Stimulated activated CD4-positive, alpha-beta T cell treated with anti-CD3 and anti-CD28 coated beads, TNF-alpha, amount 100 ng/mL, for 4 hours (primary cell): ENCODE data around the gene IGF1R.
"Not testable (repeated sequence)": the region's sequence is repeated elsewhere in the genome, so short reads cannot be mapped to it uniquely, and the experiment has no call there.

ENCODE experiments used
- DNase-seq, 3 experiments: peaks; one replicate each; pipeline ENCODE4 v3.0.0-alpha.2; 2020; ENCODE audit warnings: low read depth in 3 of 3

IGF1R gene

DNA sequence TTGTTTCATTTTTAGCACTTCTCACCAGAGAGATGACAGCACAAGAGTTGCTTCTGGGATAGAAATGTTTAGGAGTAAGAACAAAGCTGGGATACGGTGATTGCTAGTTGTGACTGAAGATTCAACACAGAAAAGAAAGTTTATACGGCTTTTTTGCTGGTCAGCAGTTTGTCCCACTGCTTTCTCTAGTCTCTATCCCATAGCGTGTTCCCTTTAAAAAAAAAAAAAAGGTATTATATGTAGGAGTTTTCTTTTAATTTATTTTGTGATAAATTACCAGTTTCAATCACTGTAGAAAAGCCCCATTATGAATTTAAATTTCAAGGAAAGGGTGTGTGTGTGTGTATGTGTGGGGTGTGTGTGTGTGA, 311.3 kb downstream of the IGF1R start:
- DNase-seq: no peak

- no peak for DNase-seq
These were observed 312.3 kb downstream of the IGF1R start for GRCh38 chr15:98960555-98961050.

DNA sequence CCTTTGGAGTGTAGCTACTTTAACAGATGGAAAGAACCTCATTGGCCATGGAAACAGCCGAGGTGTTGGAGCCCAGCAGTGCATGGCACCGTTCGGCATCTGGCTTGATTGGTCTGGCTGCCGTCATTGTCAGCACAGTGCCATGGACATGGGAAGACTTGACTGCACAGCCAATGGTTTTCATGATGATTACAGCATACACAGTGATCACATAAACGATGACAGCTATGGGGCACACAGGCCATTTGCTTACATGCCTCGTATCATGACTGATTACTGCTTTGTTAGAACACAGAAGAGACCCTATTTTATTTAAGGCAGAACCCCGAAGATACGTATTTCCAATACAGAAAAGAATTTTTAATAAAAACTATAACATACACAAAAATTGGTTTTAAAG, 315.1 kb downstream of the IGF1R start:
- DNase-seq: no peak

DNA sequence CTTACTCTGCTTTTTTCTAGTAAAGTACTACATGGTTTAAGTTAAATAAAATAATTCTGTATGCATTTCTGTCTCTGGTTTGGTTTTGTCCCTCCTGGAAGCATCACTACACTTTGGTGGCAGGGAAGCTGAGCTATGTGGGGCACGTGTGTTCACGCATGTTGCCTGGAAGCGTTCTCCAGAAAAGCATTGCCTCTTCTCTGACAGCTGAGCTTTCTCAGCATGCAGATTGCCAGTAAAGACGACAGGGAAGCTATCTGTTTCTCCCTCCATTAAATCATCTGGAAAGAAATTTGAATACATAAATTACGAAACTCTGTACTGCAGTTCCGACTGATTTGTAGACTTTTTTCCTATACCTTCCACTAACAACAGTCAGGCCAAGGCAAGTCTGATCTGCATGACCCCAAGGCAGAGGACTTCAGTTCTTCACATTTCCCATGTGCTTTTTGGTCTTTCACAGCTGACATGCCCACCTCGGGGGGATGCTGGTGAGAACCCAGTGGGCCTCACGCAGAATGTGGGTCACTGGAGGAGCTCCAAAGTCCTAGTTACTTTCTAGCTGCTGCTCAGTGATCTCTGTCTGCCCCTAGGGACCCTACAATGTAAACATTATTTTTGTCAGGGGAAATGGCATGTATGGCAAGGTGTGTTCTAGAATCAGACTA, 316.3 kb downstream of the IGF1R start:
- no peak for DNase-seq

- DNase-seq: not testable (repeated sequence)
These were observed 316.8 kb downstream of the IGF1R start for GRCh38 chr15:98965134-98965491.

GRCh38 chr15:98965597-98965996, 317.3 kb downstream of the IGF1R start:
- no peak for DNase-seq

GRCh38 chr15:98966091-98966787, 317.9 kb downstream of the IGF1R start:
- no peak for DNase-seq

- DNase-seq: no peak
These were observed 318.8 kb downstream of the IGF1R start for GRCh38 chr15:98967096-98967495.

- no peak for DNase-seq
These were observed 319.6 kb downstream of the IGF1R start for GRCh38 chr15:98967916-98968315.

DNA sequence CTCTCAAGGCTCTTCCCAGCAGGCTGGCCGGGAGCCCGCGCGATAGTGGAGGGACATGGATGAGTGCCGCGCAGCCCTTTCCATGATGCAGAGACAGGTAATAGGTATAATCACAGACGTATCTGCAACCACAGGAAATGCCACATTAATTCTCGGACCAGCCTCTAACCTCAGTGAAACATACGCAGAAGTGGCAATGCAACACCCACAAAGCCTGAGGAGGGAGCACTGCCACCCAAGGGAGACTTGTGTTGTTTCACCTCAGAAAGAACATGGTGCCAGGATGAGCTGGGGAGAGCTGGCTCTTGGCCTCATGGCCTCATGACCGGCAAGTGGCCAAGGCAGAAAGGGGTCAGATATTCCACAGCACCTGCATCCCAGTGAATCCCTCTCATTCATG, 320.2 kb downstream of the IGF1R start:
- no peak for DNase-seq

GRCh38 chr15:98969126-98969735, 320.9 kb downstream of the IGF1R start:
- no peak for DNase-seq

DNA sequence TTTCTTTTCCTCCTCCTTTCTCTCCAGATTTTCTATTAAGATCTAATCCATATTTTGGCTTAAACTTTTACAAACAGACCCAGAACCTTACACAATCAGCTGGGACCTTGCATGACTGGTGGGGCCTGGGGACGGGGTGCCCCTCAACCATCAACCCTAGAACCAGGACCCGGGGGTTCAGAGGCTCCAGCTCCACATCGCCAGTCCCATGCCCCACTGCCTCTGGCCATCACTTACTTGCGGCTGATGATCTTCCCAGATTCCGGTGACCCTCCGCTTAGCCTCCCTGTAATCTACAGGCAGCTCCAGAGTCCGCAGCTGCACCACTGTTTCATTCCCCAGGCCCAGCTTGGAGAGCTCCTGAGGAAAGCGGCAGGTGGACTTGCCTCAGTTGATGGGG, 322.5 kb downstream of the IGF1R start:
- DNase-seq: no peak

DNA sequence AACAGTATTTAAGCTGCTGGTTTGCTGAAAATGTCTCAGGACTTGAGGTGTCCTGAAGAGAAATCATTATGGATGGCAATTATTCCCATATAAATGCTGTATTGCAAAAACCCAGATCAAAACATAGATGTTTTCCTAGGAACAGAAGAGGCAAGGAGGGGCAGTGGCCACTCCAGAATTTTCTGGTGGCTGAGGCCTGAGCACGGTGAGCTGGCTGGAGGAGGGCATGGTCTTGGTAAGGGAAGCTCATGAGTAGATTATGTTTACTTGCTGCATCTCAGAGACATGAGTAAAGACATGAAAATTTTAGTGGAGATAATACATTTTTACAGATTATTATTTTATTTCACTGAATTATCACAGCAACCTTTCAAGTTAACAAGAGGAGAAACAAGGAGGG, 328.2 kb downstream of the IGF1R start:
- DNase-seq: no peak

GRCh38 chr15:98977441-98977840, 329.1 kb downstream of the IGF1R start:
- DNase-seq: no peak

- DNase-seq: no peak
These were observed 329.8 kb downstream of the IGF1R start for GRCh38 chr15:98978153-98978552.

DNA sequence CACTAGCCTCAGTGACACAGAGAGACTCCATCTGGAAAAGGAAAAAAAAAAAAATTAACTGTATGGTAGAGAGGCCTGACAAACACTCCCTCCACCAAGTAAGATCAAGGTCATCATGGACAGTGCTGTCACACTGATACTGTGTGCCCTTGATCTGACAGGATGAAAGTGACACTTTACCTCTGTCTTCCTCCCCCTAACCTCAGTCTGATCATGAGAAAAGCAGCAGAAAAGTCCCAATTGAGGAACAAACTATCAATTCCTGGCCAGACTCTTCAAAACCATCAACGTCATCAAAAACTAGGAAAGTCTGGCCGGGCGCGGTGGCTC, 332.5 kb downstream of the IGF1R start:
- DNase-seq: no peak

DNA sequence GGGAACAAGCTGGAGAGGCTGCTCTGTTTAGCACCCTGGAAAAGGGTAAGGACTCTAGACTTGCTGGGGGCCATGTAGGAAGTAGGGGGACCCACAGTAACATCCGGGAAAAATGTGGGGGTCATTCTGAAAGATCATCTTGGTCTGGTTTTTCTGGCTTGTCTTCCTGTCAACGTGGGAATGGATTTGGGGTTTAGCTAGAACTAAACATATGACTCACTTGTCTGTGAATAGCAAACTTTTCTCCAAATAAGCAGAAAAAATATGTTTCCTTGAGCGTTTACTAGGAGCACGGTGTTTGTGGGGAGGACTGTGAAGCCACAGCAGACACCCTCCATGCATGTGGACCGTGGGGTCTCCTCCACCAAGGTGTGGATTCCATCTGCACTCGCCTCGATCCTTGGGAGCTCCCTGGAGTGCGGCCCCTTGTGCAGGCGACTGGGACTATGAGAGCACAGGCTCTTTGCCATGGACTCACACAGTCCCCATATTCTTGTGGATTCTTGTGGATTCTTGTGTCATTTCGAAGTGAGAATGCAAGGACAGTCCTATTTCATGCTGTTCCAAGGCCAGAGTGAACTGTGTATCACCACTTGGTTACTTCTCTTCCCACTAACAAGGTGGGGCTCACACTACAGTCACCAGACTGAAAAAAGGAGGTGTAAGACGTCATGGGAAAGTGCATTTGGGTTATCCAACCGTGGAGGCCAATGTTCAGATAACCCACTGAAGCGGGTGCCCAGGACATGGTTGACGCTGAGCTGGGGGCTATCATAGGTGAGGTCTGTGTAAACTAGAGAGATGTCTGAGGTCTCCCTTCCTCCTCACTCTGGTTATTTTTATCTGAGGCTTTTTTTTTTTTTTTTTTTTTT, 333.7 kb downstream of the IGF1R start:
- DNase-seq: no peak

DNA sequence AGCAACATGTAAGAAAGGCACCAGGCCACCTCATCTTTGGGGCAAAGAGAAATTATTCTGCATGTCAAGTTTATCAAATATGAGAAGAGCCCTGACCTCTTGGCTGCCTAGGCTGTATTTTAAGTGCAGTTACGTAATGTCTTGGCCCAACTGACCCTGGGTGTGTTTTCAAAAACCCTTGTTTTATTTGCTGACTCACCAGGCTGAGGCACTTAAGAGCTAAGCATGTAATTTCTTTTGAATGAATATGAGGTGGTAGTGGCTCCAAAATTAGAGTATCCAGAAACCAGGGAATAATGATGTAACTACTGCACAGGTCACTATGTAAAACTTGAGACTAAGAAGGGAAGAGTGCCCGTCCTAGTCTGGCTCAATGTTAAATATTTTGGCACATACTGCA, 335.0 kb downstream of the IGF1R start:
- no peak for DNase-seq

- no peak for DNase-seq
These were observed 337.9 kb downstream of the IGF1R start for GRCh38 chr15:98986281-98986680.

DNA sequence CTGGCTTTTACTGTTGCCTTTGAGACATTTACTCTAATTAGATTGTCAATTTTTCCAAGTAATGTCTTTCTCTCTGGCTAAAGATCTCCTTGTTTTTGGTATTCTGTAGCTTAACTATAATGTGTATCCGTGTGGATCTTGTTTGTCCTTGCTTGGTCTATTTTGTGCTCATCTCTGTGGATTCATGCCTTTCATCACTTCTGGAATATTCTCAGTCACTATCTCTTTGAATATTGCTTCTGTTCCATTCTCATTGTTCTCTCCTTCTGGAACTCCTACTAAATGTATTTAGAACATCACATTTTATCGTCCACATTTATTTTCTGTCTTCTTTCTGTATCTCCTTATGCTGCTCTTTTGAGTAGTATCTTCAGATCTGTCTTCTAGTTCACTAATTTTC, 346.6 kb downstream of the IGF1R start:
- DNase-seq: no peak

DNA sequence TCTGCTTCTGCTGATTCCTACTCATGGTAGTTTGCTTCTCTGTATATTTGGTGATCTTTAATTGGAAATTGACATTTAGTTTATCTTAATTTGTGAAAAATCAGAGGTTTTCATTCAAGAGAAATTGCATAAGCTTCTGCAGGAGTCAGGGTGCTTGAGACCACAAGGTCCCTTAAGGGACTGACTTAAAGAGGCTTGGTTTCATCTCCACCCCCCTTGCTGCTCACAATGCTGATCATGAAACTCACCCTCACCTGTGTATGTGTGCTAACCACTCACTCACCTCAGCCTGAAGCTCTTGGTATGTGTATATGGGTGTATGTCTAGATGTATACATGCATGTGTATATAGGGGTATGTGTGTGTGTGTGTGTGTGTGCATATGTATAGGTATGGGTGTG, 347.8 kb downstream of the IGF1R start:
- DNase-seq: no peak

- DNase-seq: no peak
These were observed 348.3 kb downstream of the IGF1R start for GRCh38 chr15:98996624-98997023.
